Effector memory CD4-positive, alpha-beta T cell (primary cell): Measurements from ENCODE around the gene PKN3.

Experiments
- DNase-seq, 3 donors: peaks; one replicate each; pipeline ENCODE4 v3.0.0-alpha.2; 2020
- H3K27ac ChIP-seq: 2 replicates; pipeline ENCODE4 v1.7.0; 2013; ENCODE audit warnings: mild to moderate bottlenecking, low read length, moderate library complexity; ENCODE audit not compliant: insufficient read depth, poor library complexity, severe bottlenecking
- H3K27me3 ChIP-seq: replicated peaks from 2 replicates; pipeline ENCODE4 v1.7.0; 2013; ENCODE audit warnings: mild to moderate bottlenecking, low read length; ENCODE audit not compliant: insufficient read depth, control insufficient read depth, poor library complexity, severe bottlenecking
- H3K36me3 ChIP-seq: 2 replicates; pipeline ENCODE4 v1.7.0; 2013; ENCODE audit warnings: mild to moderate bottlenecking, low read length, moderate library complexity; ENCODE audit not compliant: control insufficient read depth, insufficient read depth
- H3K4me1 ChIP-seq: 2 replicates; pipeline ENCODE4 v1.7.0; 2013; ENCODE audit warnings: low read length, mild to moderate bottlenecking; ENCODE audit not compliant: control insufficient read depth, insufficient read depth, poor library complexity, severe bottlenecking
- H3K4me3 ChIP-seq: 2 replicates; pipeline ENCODE4 v1.7.0; 2013; ENCODE audit warnings: low read length, low read depth, mild to moderate bottlenecking; ENCODE audit not compliant: insufficient read depth, poor library complexity, severe bottlenecking
- H3K9me3 ChIP-seq: 2 replicates; pipeline ENCODE4 v1.7.0; 2013; ENCODE audit warnings: mild to moderate bottlenecking, low read length, moderate library complexity; ENCODE audit not compliant: control insufficient read depth

The PKN3 gene

GRCh38 chr9:128765499-128765898 is 63.2 kb downstream of the PKN3 start:
- Histone ChIP-seq H3K27me3 (no peaks in the 10 kb centered on the region), H3K4me1 (peaks cover under 1% of the 10 kb centered on the region), H3K4me3 (no peak overlapping the region), H3K36me3 (peaks cover 3% of the 10 kb centered on the region), H3K9me3 (no peaks in the 10 kb centered on the region), H3K27ac (no peak overlapping the region)
- no peak for DNase-seq

GRCh38 chr9:128768606-128769005 is 66.3 kb downstream of the PKN3 start:
- H3K27me3 ChIP-seq = no peaks in the 10 kb centered on the region
- H3K9me3 ChIP-seq = no peaks in the 10 kb centered on the region
- no peak overlapping the region for H3K4me3 ChIP-seq
- peaks cover 8% of the 10 kb centered on the region for H3K4me1 ChIP-seq
- H3K27ac ChIP-seq = no peak overlapping the region
- peaks cover 3% of the 10 kb centered on the region for H3K36me3 ChIP-seq
- no peak for DNase-seq
